ENCODE results near the gene TCAF1. TPM values are rescaled to one million over a fixed set of nuclear protein-coding genes. Genes with fewer than 3 reads are reported as not detected.
"Not testable (repeated sequence)": the region's sequence is repeated elsewhere in the genome, so short reads cannot be mapped to it uniquely, and the experiment has no call there.

The TCAF1 gene
- total RNA-seq, 2 donors from 2014 or later: 67.7 to 123 TPM

- not testable (repeated sequence) for H3K27me3 Mint-ChIP-seq (ENCODE audit: insufficient read depth); H3K9me3 Mint-ChIP-seq; H3K27ac ChIP-seq (ENCODE audit: low read depth, low read length); H3K4me3 Mint-ChIP-seq; H3K4me3 ChIP-seq (ENCODE audit: low read length); H3K9ac ChIP-seq (ENCODE audit: extremely low read depth, low read length, poor library complexity, severe bottlenecking); H3K4me1 ChIP-seq (ENCODE audit: control insufficient read depth, insufficient read depth, low read length); H3K27ac Mint-ChIP-seq; H3K36me3 ChIP-seq (ENCODE audit: control insufficient read depth, insufficient read depth, low read length); H3K27me3 ChIP-seq (ENCODE audit: control insufficient read depth, insufficient read depth, low read length, poor library complexity, severe bottlenecking); H3K36me3 Mint-ChIP-seq (ENCODE audit: low read depth); H3K4me1 Mint-ChIP-seq; H3K9me3 ChIP-seq (ENCODE audit: control insufficient read depth, low read length); DNase-seq
- no CpG with 5 or more reads among the region's 12 CpGs for WGBS, 2 experiments (ENCODE audit: insufficient coverage in 1 of 2, insufficient read length in 1 of 2)
Observed at GRCh38 chr7:143821392-143822277, 80.3 kb downstream of the TCAF1 start.

DNA sequence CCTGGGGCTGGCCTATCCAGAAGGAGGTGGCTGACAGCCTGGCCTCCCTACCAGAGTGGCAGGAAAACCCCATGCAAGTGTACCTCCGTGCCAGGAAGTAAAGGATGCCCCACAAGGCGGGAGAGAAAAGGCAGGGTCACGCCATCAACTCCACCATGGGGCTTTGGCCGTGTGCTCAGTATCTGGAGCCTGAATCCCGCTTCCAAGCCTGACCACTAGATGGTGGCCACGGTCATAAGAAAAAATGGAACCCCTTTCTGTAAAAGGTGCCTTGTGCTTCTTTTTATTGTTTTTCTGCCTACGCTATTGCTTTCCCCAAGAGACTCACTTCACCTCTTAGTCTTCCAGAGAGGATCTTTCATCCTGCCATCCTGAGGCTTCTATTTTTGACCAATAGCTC is 84.1 kb downstream of the TCAF1 start:
- H3K36me3 ChIP-seq (ENCODE audit: control insufficient read depth, insufficient read depth, low read length); H3K4me3 ChIP-seq (ENCODE audit: low read length); H3K27ac ChIP-seq (ENCODE audit: low read depth, low read length); H3K9ac ChIP-seq (ENCODE audit: extremely low read depth, low read length, poor library complexity, severe bottlenecking); H3K4me1 ChIP-seq (ENCODE audit: control insufficient read depth, insufficient read depth, low read length); H3K9me3 ChIP-seq (ENCODE audit: control insufficient read depth, low read length); H3K9me3 Mint-ChIP-seq; H3K4me3 Mint-ChIP-seq; H3K4me1 Mint-ChIP-seq; DNase-seq; H3K27me3 ChIP-seq (ENCODE audit: control insufficient read depth, insufficient read depth, low read length, poor library complexity, severe bottlenecking); H3K27me3 Mint-ChIP-seq (ENCODE audit: insufficient read depth); H3K27ac Mint-ChIP-seq; H3K36me3 Mint-ChIP-seq (ENCODE audit: low read depth): not testable (repeated sequence)
- no CpG with 5 or more reads among the region's 7 CpGs for WGBS, 2 experiments (ENCODE audit: insufficient coverage in 1 of 2, insufficient read length in 1 of 2)

- H3K27me3 Mint-ChIP-seq (ENCODE audit: insufficient read depth); H3K9me3 ChIP-seq (ENCODE audit: control insufficient read depth, low read length); H3K36me3 ChIP-seq (ENCODE audit: control insufficient read depth, insufficient read depth, low read length); H3K27ac Mint-ChIP-seq; H3K27ac ChIP-seq (ENCODE audit: low read depth, low read length); H3K27me3 ChIP-seq (ENCODE audit: control insufficient read depth, insufficient read depth, low read length, poor library complexity, severe bottlenecking); H3K9ac ChIP-seq (ENCODE audit: extremely low read depth, low read length, poor library complexity, severe bottlenecking); H3K4me3 ChIP-seq (ENCODE audit: low read length); H3K4me3 Mint-ChIP-seq; H3K4me1 Mint-ChIP-seq; H3K4me1 ChIP-seq (ENCODE audit: control insufficient read depth, insufficient read depth, low read length); DNase-seq; H3K9me3 Mint-ChIP-seq; H3K36me3 Mint-ChIP-seq (ENCODE audit: low read depth): not testable (repeated sequence)
- WGBS, 2 experiments (ENCODE audit: insufficient coverage in 1 of 2, insufficient read length in 1 of 2): no CpG with 5 or more reads among the region's 8 CpGs
Observed at GRCh38 chr7:143816471-143817133, 85.4 kb downstream of the TCAF1 start.

DNA sequence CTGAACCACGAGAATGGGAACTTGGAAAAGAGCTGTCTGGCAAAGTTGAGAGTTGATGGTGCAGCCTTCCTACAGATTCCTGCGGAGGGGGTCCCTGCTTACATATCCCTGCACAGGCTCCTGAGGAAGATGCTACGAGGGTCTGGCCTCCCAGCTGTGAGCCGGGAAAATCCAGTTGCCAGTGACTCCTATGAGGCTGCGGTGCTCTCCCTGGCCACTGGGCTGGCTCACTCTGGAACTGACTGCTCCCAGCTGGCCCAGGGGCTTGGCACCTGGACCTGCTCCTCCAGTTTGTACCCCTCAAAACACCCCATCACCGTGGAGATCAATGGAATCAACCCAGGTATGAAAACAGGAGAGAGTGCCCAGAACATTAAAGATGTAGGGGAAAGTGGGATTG is 91.3 kb downstream of the TCAF1 start:
- not testable (repeated sequence) for H3K27me3 ChIP-seq (ENCODE audit: control insufficient read depth, insufficient read depth, low read length, poor library complexity, severe bottlenecking); H3K4me3 Mint-ChIP-seq; H3K9ac ChIP-seq (ENCODE audit: extremely low read depth, low read length, poor library complexity, severe bottlenecking); H3K27me3 Mint-ChIP-seq (ENCODE audit: insufficient read depth); H3K4me1 Mint-ChIP-seq; H3K4me1 ChIP-seq (ENCODE audit: control insufficient read depth, insufficient read depth, low read length); DNase-seq; H3K4me3 ChIP-seq (ENCODE audit: low read length); H3K27ac ChIP-seq (ENCODE audit: low read depth, low read length); H3K9me3 ChIP-seq (ENCODE audit: control insufficient read depth, low read length); H3K9me3 Mint-ChIP-seq; H3K27ac Mint-ChIP-seq; H3K36me3 Mint-ChIP-seq (ENCODE audit: low read depth); H3K36me3 ChIP-seq (ENCODE audit: control insufficient read depth, insufficient read depth, low read length)
- no CpG with 5 or more reads among the region's 6 CpGs for whole genome bisulfite sequencing, 2 experiments (ENCODE audit: insufficient coverage in 1 of 2, insufficient read length in 1 of 2)

DNA sequence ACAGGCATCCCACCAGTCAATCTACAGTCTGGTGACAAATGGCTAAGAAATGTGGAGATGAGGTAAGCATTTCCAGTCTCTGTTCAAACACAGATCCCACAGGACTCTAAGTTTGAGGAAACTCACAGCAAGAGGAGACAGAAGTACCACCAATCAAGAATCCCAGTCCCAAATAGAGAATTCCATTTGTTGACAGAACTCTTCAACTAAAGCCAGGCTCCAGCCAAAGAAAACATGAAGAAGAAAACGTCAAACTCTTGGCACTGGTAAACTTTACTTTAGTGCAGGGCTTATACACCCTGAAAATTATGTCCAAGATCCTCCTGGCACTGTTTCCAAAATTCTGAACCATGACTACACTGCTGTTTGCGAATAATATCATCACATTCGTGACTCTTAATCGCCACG is 95.3 kb downstream of the TCAF1 start:
- H3K9me3 ChIP-seq (ENCODE audit: control insufficient read depth, low read length); H3K4me3 Mint-ChIP-seq; H3K9ac ChIP-seq (ENCODE audit: extremely low read depth, low read length, poor library complexity, severe bottlenecking); DNase-seq; H3K36me3 ChIP-seq (ENCODE audit: control insufficient read depth, insufficient read depth, low read length); H3K4me1 Mint-ChIP-seq; H3K4me1 ChIP-seq (ENCODE audit: control insufficient read depth, insufficient read depth, low read length); H3K27ac Mint-ChIP-seq; H3K4me3 ChIP-seq (ENCODE audit: low read length); H3K27me3 Mint-ChIP-seq (ENCODE audit: insufficient read depth); H3K36me3 Mint-ChIP-seq (ENCODE audit: low read depth); H3K9me3 Mint-ChIP-seq; H3K27me3 ChIP-seq (ENCODE audit: control insufficient read depth, insufficient read depth, low read length, poor library complexity, severe bottlenecking); H3K27ac ChIP-seq (ENCODE audit: low read depth, low read length): not testable (repeated sequence)
- no CpG with 5 or more reads among the region's 5 CpGs for WGBS, 2 experiments (ENCODE audit: insufficient coverage in 1 of 2, insufficient read length in 1 of 2)

Other genes with a start within 250 kb of the TCAF1 start
- gene CTAGE6, start 144.5 kb downstream of the TCAF1 start, total RNA-seq: not detected
- not detected for gene OR2F2, start 33.1 kb upstream of the TCAF1 start, total RNA-seq
- not detected for gene OR2F1, start 52.7 kb upstream of the TCAF1 start, total RNA-seq
- not detected for gene OR6B1, start 98.1 kb upstream of the TCAF1 start, total RNA-seq
- gene OR2A5, start 146.8 kb upstream of the TCAF1 start, total RNA-seq: not detected
- not detected for gene OR2A25, start 167.6 kb upstream of the TCAF1 start, total RNA-seq
- gene OR2A12, start 184.1 kb upstream of the TCAF1 start, total RNA-seq: not detected
- not detected for gene OR2A2, start 207.4 kb upstream of the TCAF1 start, total RNA-seq
- not detected for gene OR2A14, start 221.0 kb upstream of the TCAF1 start, total RNA-seq

Data from endodermal cell (in vitro differentiated cells).